Measurements from ENCODE around the gene KCNJ1.

- TF ChIP-seq CTCF (IDR thresholded peaks at IDR 0.05 in 2 of 3, conservative IDR thresholded peaks at IDR 0.05 in 1 of 3; ENCODE audit: control insufficient read depth in 2 of 3, extremely low read depth in 1 of 3, insufficient read depth in 1 of 3, low read depth in 3 of 3, low read length in 3 of 3) (no peak), FOS (IDR thresholded peaks at IDR 0.05; ENCODE audit: borderline replicate concordance, extremely low read depth, insufficient read length) (no peak), EGR1 (IDR thresholded peaks at IDR 0.05; ENCODE audit: borderline replicate concordance in 1 of 2, low read depth in 2 of 2, low read length in 2 of 2) (no peak), POLR2AphosphoS5 (IDR thresholded peaks at IDR 0.05; ENCODE audit: low read length) (no peak), HDAC2 (IDR thresholded peaks at IDR 0.05) (no peak), NFYA (IDR thresholded peaks at IDR 0.05; ENCODE audit: borderline replicate concordance, low read depth, low read length) (no peak), CEBPB (IDR thresholded peaks at IDR 0.05; ENCODE audit: borderline replicate concordance in 1 of 2, low read depth in 2 of 2, low read length in 2 of 2) (no peak), SP1 (IDR thresholded peaks at IDR 0.05; ENCODE audit: low read depth, low read length) (no peak), REST (IDR thresholded peaks at IDR 0.05; ENCODE audit: low read depth, low read length) (no peak), ZNF274 (IDR thresholded peaks at IDR 0.05; ENCODE audit: insufficient read depth, insufficient read length) (no peak), NBN (IDR thresholded peaks at IDR 0.05) (no peak), NFYB (IDR thresholded peaks at IDR 0.05; ENCODE audit: insufficient read depth, low read depth, low read length) (no peak), WRNIP1 (IDR thresholded peaks at IDR 0.05; ENCODE audit: borderline replicate concordance, low read depth, low read length) (no peak), E2F4 (IDR thresholded peaks at IDR 0.05; ENCODE audit: low read depth, low read length) (no peak)
Observed at GRCh38 chr11:128910576-128910975, 43.5 kb upstream of the KCNJ1 start.

All from GM12878 (cell line).